GOT3 (cell line): ENCODE data around the gene ACTN2.

Source experiments
- DNase-seq: peaks from one replicate; lab custom pipeline; 2025; ENCODE audit warnings: mixed read lengths; lab: John Stamatoyannopoulos, UW

The ACTN2 gene

GRCh38 chr1:236691348-236691747 lies 5.0 kb downstream of the ACTN2 start:
- no peak for DNase-seq

GRCh38 chr1:236692128-236692527 lies 5.8 kb downstream of the ACTN2 start:
- no peak for DNase-seq

- DNase-seq = no peak
These were observed 6.4 kb downstream of the ACTN2 start for GRCh38 chr1:236692742-236693141.

GRCh38 chr1:236699366-236699765 lies 13.1 kb downstream of the ACTN2 start:
- DNase-seq = no peak

- no peak for DNase-seq
These were observed 14.6 kb downstream of the ACTN2 start for GRCh38 chr1:236700903-236701302.

GRCh38 chr1:236701782-236702181 lies 15.5 kb downstream of the ACTN2 start:
- no peak for DNase-seq

- DNase-seq = no peak
These were observed 16.6 kb downstream of the ACTN2 start for GRCh38 chr1:236702791-236703394.

GRCh38 chr1:236705771-236706170 lies 19.5 kb downstream of the ACTN2 start:
- no peak for DNase-seq

GRCh38 chr1:236706183-236706582 lies 19.9 kb downstream of the ACTN2 start:
- DNase-seq = no peak

GRCh38 chr1:236710328-236710892 lies 24.1 kb downstream of the ACTN2 start:
- no peak for DNase-seq

GRCh38 chr1:236716160-236716559 lies 29.9 kb downstream of the ACTN2 start:
- DNase-seq = no peak

GRCh38 chr1:236717811-236718210 lies 31.5 kb downstream of the ACTN2 start:
- DNase-seq = no peak

- no peak for DNase-seq
These were observed 32.0 kb downstream of the ACTN2 start for GRCh38 chr1:236718328-236718727.

- no peak for DNase-seq
These were observed 33.9 kb downstream of the ACTN2 start for GRCh38 chr1:236720206-236720605.

GRCh38 chr1:236720611-236721010 lies 34.3 kb downstream of the ACTN2 start:
- no peak for DNase-seq

- no peak for DNase-seq
These were observed 37.8 kb downstream of the ACTN2 start for GRCh38 chr1:236724049-236724448.

GRCh38 chr1:236724506-236724905 lies 38.2 kb downstream of the ACTN2 start:
- DNase-seq = no peak

GRCh38 chr1:236725668-236726067 lies 39.4 kb downstream of the ACTN2 start:
- no peak for DNase-seq

GRCh38 chr1:236727521-236727920 lies 41.2 kb downstream of the ACTN2 start:
- no peak for DNase-seq

- no peak for DNase-seq
These were observed 42.5 kb downstream of the ACTN2 start for GRCh38 chr1:236728752-236729151.

GRCh38 chr1:236733653-236734052 lies 47.4 kb downstream of the ACTN2 start:
- DNase-seq = no peak

GRCh38 chr1:236734141-236734765 lies 48.0 kb downstream of the ACTN2 start:
- DNase-seq = no peak

- no peak for DNase-seq
These were observed 50.5 kb downstream of the ACTN2 start for GRCh38 chr1:236736761-236737160.

- DNase-seq = no peak
These were observed 55.5 kb downstream of the ACTN2 start for GRCh38 chr1:236741753-236742152.
